Naive B cell (primary cell): ENCODE results near the gene CD84. TPM values are rescaled to one million over a fixed set of nuclear protein-coding genes. Genes with fewer than 3 reads are reported as not detected.
"Not testable (repeated sequence)": the region's sequence is repeated elsewhere in the genome, so short reads cannot be mapped to it uniquely, and the experiment has no call there.

Source experiments
- ATAC-seq, 2 donors: fragments of 150-1000 bp; cut with Tn5 transposase; 2 replicates each; pipeline ENCODE4 v1.10.0; 2021; ENCODE audit warnings: low read depth in 2 of 2, mild to moderate bottlenecking in 2 of 2, moderate library complexity in 2 of 2
- DNase-seq: peaks from one replicate; pipeline ENCODE4 v3.0.0; 2022
- H3K27ac Mint-ChIP-seq, 6 donors: one replicate each; pipeline ENCODE4 v1.8.0; 2020 to 2022; ENCODE audit warnings: mild to moderate bottlenecking in 6 of 6, mixed read lengths in 6 of 6, moderate library complexity in 5 of 6, inconsistent platforms in 2 of 6
- H3K27me3 Mint-ChIP-seq, 3 donors: one replicate each; pipeline ENCODE4 v1.8.0; 2021 to 2022; ENCODE audit warnings: mixed read lengths in 3 of 3, mild to moderate bottlenecking in 1 of 3
- H3K36me3 Mint-ChIP-seq, 2 donors: one replicate each; pipeline ENCODE4 v1.8.0; 2020 to 2022; ENCODE audit warnings: mixed read lengths in 2 of 2, inconsistent platforms in 1 of 2, mild to moderate bottlenecking in 1 of 2
- H3K4me1 Mint-ChIP-seq, 3 donors: one replicate each; pipeline ENCODE4 v1.8.0; 2020 to 2022; ENCODE audit warnings: mixed read lengths in 3 of 3, inconsistent platforms in 1 of 3, mild to moderate bottlenecking in 1 of 3, moderate library complexity in 1 of 3
- H3K4me3 Mint-ChIP-seq, 8 donors: one replicate each; pipeline ENCODE4 v1.8.0; 2020 to 2022; ENCODE audit warnings: mild to moderate bottlenecking in 8 of 8, mixed read lengths in 8 of 8, moderate library complexity in 8 of 8, inconsistent platforms in 2 of 8
- H3K9me3 Mint-ChIP-seq, 7 donors: one replicate each; pipeline ENCODE4 v1.8.0; 2020 to 2022; ENCODE audit warnings: mixed read lengths in 7 of 7, mild to moderate bottlenecking in 5 of 7, inconsistent platforms in 2 of 7, moderate library complexity in 1 of 7
- polyA plus RNA-seq, 6 donors: library from polyadenylated mRNA; unstranded; fragments of 300-500 nt; fragmentation: Illumina TruSeq; gene quantifications; one replicate each; pipeline ENCODE4 v1.2.3, GENCODE V29; 2021; ENCODE audit warnings: low read depth in 6 of 6

Gene CD84, protein sequence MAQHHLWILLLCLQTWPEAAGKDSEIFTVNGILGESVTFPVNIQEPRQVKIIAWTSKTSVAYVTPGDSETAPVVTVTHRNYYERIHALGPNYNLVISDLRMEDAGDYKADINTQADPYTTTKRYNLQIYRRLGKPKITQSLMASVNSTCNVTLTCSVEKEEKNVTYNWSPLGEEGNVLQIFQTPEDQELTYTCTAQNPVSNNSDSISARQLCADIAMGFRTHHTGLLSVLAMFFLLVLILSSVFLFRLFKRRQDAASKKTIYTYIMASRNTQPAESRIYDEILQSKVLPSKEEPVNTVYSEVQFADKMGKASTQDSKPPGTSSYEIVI
- 10 to 100 TPM in 5 of 6 donors, 1 to 10 TPM in 1; 8.5 to 20.6 (median 13.1) TPM for polyA plus RNA-seq

DNA sequence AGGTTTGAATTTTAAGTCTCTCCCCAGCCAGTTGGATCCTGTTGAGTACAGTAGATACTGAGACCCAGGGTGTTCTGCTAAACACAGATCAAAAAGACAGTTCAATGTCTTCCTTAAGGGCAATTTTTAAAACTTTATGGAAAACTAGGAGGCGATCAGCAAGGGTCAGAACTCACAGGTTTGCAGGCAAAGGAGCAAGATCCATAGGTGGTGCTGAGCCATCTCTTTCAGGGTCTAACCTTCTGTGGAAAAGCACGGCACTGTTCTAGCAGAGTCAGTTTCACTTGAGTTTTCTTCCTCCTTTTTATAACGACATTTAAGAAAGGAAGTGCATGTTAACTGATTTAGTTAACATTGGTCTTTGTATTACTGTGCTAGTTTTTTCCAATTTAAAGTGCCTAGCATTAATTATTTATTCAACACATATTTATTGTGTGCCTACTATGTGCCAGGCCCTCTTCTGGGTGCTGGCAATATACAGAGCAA is at the start of gene CD84:
Gene CD84 (minus strand): TSS at position 281 of the 486 bp plus-strand sequence. CDS start 59 bp downstream, at position 222.
- no peaks in the 10 kb centered on the region for H3K27me3 Mint-ChIP-seq
- no peaks in the 10 kb centered on the region for H3K36me3 Mint-ChIP-seq

DNA sequence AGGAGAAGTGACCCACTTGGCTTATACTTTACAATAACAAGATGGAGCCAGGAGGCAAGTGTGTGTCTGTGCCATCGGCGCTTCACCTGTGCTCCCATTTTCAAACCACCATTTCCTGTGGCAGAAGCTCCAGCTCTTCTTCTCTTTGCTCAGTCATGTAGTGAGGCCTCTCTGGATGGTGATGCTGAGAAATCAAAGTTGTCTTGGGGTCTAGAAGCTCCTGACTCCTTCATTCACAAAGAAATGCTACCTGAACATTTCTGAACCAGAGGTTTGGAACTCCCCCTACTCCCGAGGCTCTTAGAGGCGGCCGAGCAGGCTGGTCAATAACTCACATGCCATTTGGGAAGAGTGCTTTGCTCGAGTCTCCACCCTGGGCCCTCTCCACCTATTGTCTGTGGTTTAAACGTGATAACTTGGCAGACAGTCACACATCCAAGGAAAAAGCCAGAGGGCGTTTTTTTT is 49.5 kb upstream of the CD84 start:
- no peak for DNase-seq
- Mint-ChIP-seq H3K4me3 (peak overlapping the region in 5 of 8 donors; percentile 6 to 63 (median 40)), H3K9me3 (peaks cover 0 to 4% (median 0%) of the 10 kb centered on the region in 7 donors), H3K27ac (peak overlapping the region in 3 of 6 donors; percentile 9 to 39 (median 20)), H3K4me1 (peaks cover 77 to 97% (median 89%) of the 10 kb centered on the region in 3 donors), H3K36me3 (peaks cover 38 to 43% of the 10 kb centered on the region in 2 donors), H3K27me3 (no peaks in the 10 kb centered on the region)
- no peak for ATAC-seq

More for the DNA sequence above, at the start of gene CD84:
- peak within 1 kb of the TSS; percentile 65 to 96 (median 93) for H3K27ac Mint-ChIP-seq
- H3K4me1 Mint-ChIP-seq: peaks cover 56 to 67% (median 59%) of the 10 kb centered on the region in 3 donors
- peak within 1 kb of the TSS; percentile 81 to 99 (median 94) for H3K4me3 Mint-ChIP-seq
- peak; percentile 54 to 59 for ATAC-seq
- peak; percentile 39 for DNase-seq
- H3K9me3 Mint-ChIP-seq: peaks cover 0 to 5% (median 0%) of the 10 kb centered on the region in 7 donors

DNA sequence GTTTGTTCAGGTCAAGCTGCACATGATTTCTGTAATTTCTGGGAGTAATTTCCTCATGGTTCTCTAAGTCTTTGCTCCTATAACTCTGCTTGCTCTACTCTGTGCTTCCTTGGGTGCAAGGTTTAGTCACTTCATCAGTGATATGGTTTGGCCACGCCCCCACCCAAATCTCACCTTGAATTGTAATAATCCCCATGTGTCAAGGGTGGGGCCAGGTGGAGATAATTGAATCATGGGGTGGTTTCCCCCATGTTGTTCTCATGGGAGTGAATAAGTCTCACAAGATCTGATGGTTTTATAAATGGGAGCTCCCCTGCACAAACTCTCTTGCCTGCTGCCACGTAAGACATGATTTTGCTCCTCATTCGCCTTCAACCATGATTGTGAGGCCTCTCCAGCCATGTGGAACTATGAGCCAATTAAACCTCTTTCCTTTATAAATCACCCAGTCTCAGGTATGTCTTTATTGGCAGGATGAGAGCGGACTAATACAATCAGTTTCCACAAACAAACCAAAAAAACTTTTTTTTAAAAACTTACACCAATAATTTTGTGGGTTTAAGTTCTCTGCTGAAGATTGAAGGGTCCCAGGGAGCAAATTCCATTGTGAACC is 48.5 kb upstream of the CD84 start:
- DNase-seq, ATAC-seq, H3K27me3 Mint-ChIP-seq, H3K9me3 Mint-ChIP-seq: not testable (repeated sequence)
- Mint-ChIP-seq H3K27ac (peak overlapping the region in 4 of 6 donors; percentile 20 to 94 (median 80)), H3K36me3 (peaks cover 44 to 47% of the 10 kb centered on the region in 2 donors), H3K4me1 (peaks cover 83 to 97% (median 89%) of the 10 kb centered on the region in 3 donors), H3K4me3 (peak overlapping the region in 6 of 8 donors; percentile 47 to 84 (median 74))

DNA sequence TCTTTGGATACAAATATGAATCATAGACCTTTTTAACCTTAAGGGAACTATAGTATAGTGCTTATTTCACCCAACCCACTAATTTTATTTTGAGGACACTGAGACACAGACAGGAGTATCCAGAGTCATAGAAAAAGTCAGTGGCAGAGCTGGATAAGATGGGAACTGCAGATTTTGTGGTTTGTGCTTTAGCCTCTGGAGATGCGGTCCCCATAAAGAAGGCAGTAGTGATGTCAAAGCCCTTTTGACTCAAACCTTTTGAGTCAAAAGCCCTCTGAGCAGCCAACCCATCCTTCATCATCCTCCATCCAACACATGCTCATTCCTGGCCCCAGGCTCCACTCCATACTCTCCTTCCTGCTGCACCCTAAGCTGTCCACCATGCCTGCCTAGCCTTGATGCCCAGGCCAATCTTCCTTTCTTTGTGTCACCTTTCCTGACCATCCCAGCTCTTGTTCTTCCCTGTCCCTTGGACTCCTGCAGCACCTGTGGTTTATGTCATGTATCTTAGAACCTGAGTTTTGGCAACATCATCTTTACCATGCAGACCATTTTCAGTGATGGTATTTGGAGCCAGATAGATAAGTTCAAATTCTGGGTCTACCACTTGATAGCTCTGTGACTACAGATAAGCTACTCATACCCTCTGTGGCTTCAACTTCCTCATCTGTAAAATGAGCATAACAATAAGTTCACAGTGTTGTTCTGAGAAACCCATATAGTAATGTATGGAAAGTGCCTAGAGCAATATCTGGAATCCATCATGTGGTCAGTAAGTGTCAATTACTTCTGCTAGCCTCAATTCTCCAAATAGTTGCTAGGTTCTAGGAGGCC is 47.4 kb upstream of the CD84 start:
- Mint-ChIP-seq H3K9me3 (peaks cover 0 to 4% (median 0%) of the 10 kb centered on the region in 7 donors), H3K27ac (peak overlapping the region in 5 of 6 donors; percentile 21 to 86 (median 47)), H3K4me3 (peak overlapping the region; percentile 64 to 89 (median 79)), H3K4me1 (peaks cover 89 to 100% (median 97%) of the 10 kb centered on the region in 3 donors), H3K27me3 (no peaks in the 10 kb centered on the region), H3K36me3 (peaks cover 40 to 46% of the 10 kb centered on the region in 2 donors)
- DNase-seq (no peak), ATAC-seq (peak in 1 of 2 donors; percentile 20)

DNA sequence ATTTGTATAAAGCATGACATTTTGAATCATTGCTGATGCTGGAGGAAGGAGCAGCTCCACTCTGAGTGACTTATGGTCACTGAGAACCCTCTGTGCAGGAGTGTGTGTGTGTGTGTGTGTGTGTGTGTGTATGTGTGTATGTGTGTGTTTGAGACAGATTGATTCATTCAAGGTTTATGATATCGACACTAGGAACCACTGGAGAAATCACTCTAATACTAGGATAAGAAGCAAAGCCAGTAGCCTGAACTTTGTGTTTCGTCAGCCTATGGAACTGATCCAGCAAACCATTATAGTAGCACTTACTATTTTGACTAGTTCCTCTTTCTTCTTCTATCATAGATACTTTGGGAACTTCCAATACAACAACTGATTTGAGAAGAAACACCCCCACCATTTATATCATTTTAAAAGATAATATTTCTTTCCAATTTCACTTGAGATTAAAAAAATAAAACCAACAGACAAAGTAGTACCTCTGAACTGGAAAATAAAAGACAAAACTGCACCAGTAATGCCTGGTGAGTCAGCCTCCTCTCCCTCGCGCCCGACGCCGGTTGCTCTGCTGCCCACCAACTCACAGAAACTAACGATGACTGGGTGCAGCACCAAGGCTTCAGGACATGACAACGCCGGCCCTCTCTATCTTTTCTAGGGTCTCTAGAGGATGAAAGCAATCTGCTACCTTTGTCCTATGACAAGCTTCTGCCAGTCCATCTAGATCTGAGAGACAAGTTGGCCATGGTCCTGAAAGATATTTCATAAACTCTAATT is 46.6 kb upstream of the CD84 start:
- Mint-ChIP-seq H3K27me3 (no peaks in the 10 kb centered on the region), H3K27ac (peak overlapping the region in 3 of 6 donors; percentile 81 to 86 (median 85)), H3K9me3 (peaks cover 0 to 4% (median 0%) of the 10 kb centered on the region in 7 donors), H3K4me1 (peaks cover 87 to 100% (median 97%) of the 10 kb centered on the region in 3 donors), H3K36me3 (peaks cover 32 to 38% of the 10 kb centered on the region in 2 donors), H3K4me3 (peak overlapping the region; percentile 57 to 89 (median 73))
- ATAC-seq (peak; percentile 17 to 27), DNase-seq (no peak)

DNA sequence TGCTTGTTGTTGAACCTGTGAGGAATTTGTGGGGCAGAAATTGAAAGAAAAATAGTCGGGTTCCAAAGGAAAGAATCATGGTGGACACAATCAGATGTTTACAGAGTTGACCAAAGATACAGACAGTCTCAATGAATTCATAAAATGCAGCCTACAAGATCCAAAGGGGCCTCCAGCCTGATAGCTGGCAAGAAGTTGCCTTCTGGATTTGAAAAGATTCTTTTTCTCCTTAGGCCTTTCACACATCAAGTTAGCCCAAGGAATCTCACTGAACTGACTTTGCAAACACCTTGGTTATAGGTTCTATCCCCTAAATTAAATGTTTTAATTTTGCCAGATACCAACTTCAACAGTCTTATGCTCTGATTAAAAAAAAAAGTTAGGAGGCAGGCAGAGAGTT is 46.0 kb upstream of the CD84 start:
- peak overlapping the region; percentile 64 to 85 (median 76) for H3K4me3 Mint-ChIP-seq
- peaks cover 82 to 96% (median 93%) of the 10 kb centered on the region in 3 donors for H3K4me1 Mint-ChIP-seq
- peaks cover 27 to 32% of the 10 kb centered on the region in 2 donors for H3K36me3 Mint-ChIP-seq
- peaks cover 0 to 4% (median 0%) of the 10 kb centered on the region in 7 donors for H3K9me3 Mint-ChIP-seq
- H3K27ac Mint-ChIP-seq: peak overlapping the region; percentile 63 to 94 (median 84)
- no peaks in the 10 kb centered on the region for H3K27me3 Mint-ChIP-seq
- DNase-seq: no peak
- ATAC-seq: no peak

DNA sequence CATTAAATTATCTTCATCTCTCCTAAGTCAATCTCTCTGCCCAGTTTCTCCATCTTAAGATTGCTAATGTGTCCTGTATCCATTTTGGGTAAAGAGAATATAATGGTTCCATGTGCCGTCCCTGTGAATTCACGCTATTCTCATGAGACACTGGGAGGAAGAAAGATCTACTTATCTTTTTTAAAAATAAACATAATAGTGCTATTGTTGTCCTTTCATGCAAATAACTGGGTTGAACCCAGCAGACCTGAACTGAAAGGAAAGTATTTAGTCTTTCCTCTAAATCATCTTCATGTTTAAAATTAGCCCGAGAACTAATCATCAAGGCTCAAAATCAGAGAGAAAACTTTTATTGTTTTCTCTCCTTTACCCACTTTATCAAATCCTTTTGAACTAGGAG is 45.2 kb upstream of the CD84 start:
- no peaks in the 10 kb centered on the region for H3K27me3 Mint-ChIP-seq
- peaks cover 79 to 94% (median 92%) of the 10 kb centered on the region in 3 donors for H3K4me1 Mint-ChIP-seq
- H3K36me3 Mint-ChIP-seq: peaks cover 31 to 38% of the 10 kb centered on the region in 2 donors
- no peak for DNase-seq
- peak overlapping the region; percentile 63 to 94 (median 88) for H3K27ac Mint-ChIP-seq
- peaks cover 0 to 4% (median 0%) of the 10 kb centered on the region in 7 donors for H3K9me3 Mint-ChIP-seq
- H3K4me3 Mint-ChIP-seq: peak overlapping the region; percentile 64 to 85 (median 76)
- ATAC-seq: peak; percentile 46 to 50

DNA sequence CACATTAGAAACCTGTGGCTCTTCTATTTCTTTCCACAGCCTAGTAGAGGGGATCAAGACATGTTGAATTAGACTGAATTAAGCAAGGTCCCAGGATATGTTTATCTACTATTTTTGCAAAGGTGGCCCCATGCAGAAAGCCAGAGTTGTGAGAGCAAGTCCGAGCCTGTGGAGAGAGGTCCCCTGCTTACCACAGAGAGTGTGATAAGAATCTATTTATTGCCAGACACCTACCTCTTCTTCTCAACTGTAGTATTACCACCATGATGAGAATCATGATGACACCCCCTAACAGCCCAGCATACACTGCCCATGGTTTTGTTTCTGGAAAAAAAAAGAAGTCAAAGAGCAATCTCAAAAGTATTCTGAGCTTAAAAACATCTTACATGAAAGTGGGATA is 44.6 kb upstream of the CD84 start:
- no peak for ATAC-seq
- peak overlapping the region; percentile 25 to 85 (median 72) for H3K4me3 Mint-ChIP-seq
- peak overlapping the region in 5 of 6 donors; percentile 63 to 91 (median 81) for H3K27ac Mint-ChIP-seq
- DNase-seq: no peak
- peaks cover 83 to 95% (median 94%) of the 10 kb centered on the region in 3 donors for H3K4me1 Mint-ChIP-seq
- H3K36me3 Mint-ChIP-seq: peaks cover 36 to 43% of the 10 kb centered on the region in 2 donors
- H3K9me3 Mint-ChIP-seq: peaks cover 0 to 9% (median 2%) of the 10 kb centered on the region in 7 donors
- H3K27me3 Mint-ChIP-seq: no peaks in the 10 kb centered on the region

DNA sequence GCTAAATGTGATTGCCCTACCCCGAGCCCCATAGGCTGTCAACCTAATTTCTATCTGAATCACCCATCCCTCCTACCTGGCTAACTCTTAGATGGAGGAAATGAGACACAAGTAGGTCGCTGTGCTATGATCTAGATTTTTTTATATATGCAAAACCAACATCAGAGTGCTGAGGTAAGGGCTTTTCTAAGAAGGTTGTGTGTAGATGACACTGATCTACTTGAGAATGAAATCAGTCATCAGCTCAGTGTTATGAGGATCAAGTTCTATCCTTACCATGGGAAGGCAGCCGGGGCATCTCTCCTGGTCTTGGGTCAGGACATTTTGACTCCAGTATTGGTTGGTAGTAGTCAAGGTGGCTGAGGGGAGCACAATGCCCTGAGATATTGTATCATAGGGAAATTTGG is 43.9 kb upstream of the CD84 start:
- H3K27ac Mint-ChIP-seq: peak overlapping the region; percentile 30 to 87 (median 81)
- no peaks in the 10 kb centered on the region for H3K27me3 Mint-ChIP-seq
- peaks cover 36 to 40% of the 10 kb centered on the region in 2 donors for H3K36me3 Mint-ChIP-seq
- peak overlapping the region; percentile 64 to 86 (median 78) for H3K4me3 Mint-ChIP-seq
- H3K9me3 Mint-ChIP-seq: peaks cover 0 to 10% (median 2%) of the 10 kb centered on the region in 7 donors
- peak; percentile 57 to 60 for ATAC-seq
- peaks cover 82 to 92% (median 91%) of the 10 kb centered on the region in 3 donors for H3K4me1 Mint-ChIP-seq
- no peak for DNase-seq

DNA sequence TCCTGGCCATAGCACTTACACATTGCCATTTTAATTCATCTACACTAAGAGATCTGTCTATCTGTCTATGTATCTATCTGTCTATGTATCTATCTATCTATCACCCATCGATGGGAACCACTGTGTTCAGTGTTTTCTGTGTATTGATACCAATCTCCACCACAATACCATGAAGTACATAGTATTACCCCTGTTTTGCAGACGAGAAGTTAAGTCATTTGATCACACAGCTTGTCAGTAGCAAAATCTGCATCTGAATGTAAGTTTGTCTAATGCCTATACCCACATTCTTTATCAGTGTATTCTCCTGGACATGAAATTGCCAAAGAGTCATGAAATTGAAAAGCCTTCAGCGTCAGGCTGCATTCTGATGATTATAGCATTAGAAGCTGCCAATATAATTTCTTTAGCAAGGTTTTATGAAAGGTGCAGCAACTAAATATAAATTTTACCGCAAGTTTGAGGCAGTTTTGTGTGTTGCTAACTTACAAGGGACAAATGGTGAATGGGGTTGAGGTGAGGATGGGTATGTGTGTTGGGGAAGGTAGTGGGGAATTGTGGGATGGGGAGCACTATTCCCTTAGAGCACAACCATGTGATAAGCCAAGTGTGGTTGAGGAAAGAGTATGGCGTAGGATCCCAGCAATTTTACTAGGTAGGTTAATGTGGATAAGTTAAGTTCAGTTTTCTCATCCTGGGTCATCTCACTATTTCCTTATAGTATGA is 43.4 kb upstream of the CD84 start:
- peaks cover 0 to 10% (median 2%) of the 10 kb centered on the region in 7 donors for H3K9me3 Mint-ChIP-seq
- no peaks in the 10 kb centered on the region for H3K27me3 Mint-ChIP-seq
- H3K36me3 Mint-ChIP-seq: peaks cover 35 to 37% of the 10 kb centered on the region in 2 donors
- DNase-seq (no peak), ATAC-seq (no peak)
- peaks cover 79 to 92% (median 90%) of the 10 kb centered on the region in 3 donors for H3K4me1 Mint-ChIP-seq
- peak overlapping the region in 7 of 8 donors; percentile 10 to 85 (median 72) for H3K4me3 Mint-ChIP-seq
- peak overlapping the region in 4 of 6 donors; percentile 20 to 87 (median 81) for H3K27ac Mint-ChIP-seq
